Measurements from ENCODE around the gene SERPINE3. TPM values are rescaled to one million over a fixed set of nuclear protein-coding genes. Genes with fewer than 3 reads are reported as not detected.

Gene SERPINE3
- total RNA-seq, 4 donors from 2014 or later, result 0.20 to 0.87 TPM; not detected in 2

- H3K36me3 ChIP-seq, result peaks cover 0 to 7% (median 0%) of the 10 kb centered on the region in 3 donors
- DNase-seq (ENCODE audit: low spot score in 2 of 2), result no peak
- 63 to 65% methylated on average over 5 of the region's 5 CpGs for WGBS, 2 donors
Measured at GRCh38 chr13:51343475-51343874, 4.0 kb downstream of the SERPINE3 start.

DNA sequence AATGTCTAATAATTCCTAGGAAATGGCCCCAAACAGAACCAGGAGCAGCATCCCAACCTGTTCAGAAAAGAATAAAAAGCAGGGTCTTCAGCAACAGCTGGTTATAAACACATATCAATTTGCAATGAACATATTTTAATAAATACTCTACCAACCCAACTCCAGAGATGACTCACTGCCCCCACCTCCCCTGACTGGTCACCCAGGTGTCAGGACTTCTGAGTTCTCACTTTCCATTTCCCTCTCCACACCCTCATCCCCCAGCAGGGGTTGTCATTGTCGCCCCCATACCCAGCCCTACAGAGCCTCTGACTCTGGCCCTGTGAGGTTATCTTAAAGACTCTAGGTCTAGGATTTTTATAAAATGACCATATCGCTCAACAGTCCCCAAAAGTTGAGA is 6.9 kb downstream of the SERPINE3 start:
- Histone ChIP-seq H3K9me3 (no peaks in the 10 kb centered on the region), H3K36me3 (peaks cover 0 to 12% (median 0%) of the 10 kb centered on the region in 3 donors), H3K4me3 (no peak overlapping the region), H3K4me1 (no peaks in the 10 kb centered on the region), H3K27me3 (no peaks in the 10 kb centered on the region), H3K27ac (no peak overlapping the region)
- WGBS, 2 donors, result 84 to 85% methylated on average over 2 of the region's 2 CpGs
- no peak for DNase-seq (ENCODE audit: low spot score in 2 of 2)
- no peak for TF ChIP-seq CTCF (IDR thresholded peaks at IDR 0.05)
- TF ChIP-seq EP300 (IDR thresholded peaks at IDR 0.05), result no peak
- no peak for TF ChIP-seq POLR2A (IDR thresholded peaks at IDR 0.05)

More at GRCh38 chr13:51343475-51343874, 4.0 kb downstream of the SERPINE3 start:
- TF ChIP-seq EP300 (IDR thresholded peaks at IDR 0.05), result no peak
- no peak for TF ChIP-seq CTCF (IDR thresholded peaks at IDR 0.05)
- no peak for TF ChIP-seq POLR2A (IDR thresholded peaks at IDR 0.05)
- Histone ChIP-seq H3K27me3 (no peaks in the 10 kb centered on the region), H3K9me3 (no peaks in the 10 kb centered on the region), H3K27ac (no peak overlapping the region), H3K4me1 (no peaks in the 10 kb centered on the region), H3K4me3 (no peak overlapping the region)

- H3K27ac ChIP-seq, result no peak overlapping the region
- no peak for TF ChIP-seq POLR2A (IDR thresholded peaks at IDR 0.05)
- no peak for TF ChIP-seq CTCF (IDR thresholded peaks at IDR 0.05)
- no peak for TF ChIP-seq EP300 (IDR thresholded peaks at IDR 0.05)
- H3K36me3 ChIP-seq, result peaks cover 0 to 12% (median 0%) of the 10 kb centered on the region in 3 donors
- H3K9me3 ChIP-seq, result no peaks in the 10 kb centered on the region
- WGBS, 2 donors, result 86 to 91% methylated on average over 9 of the region's 9 CpGs
- H3K27me3 ChIP-seq, result no peaks in the 10 kb centered on the region
- no peaks in the 10 kb centered on the region for H3K4me1 ChIP-seq
- H3K4me3 ChIP-seq, result no peak overlapping the region
- DNase-seq (ENCODE audit: low spot score in 2 of 2), result no peak
Measured at GRCh38 chr13:51347099-51347498, 7.6 kb downstream of the SERPINE3 start.

- Histone ChIP-seq H3K36me3 (peaks cover 0 to 12% (median 0%) of the 10 kb centered on the region in 3 donors), H3K27ac (no peak overlapping the region), H3K27me3 (no peaks in the 10 kb centered on the region), H3K9me3 (no peaks in the 10 kb centered on the region), H3K4me1 (no peaks in the 10 kb centered on the region), H3K4me3 (no peak overlapping the region)
- TF ChIP-seq POLR2A (IDR thresholded peaks at IDR 0.05) (no peak), CTCF (IDR thresholded peaks at IDR 0.05) (no peak), EP300 (IDR thresholded peaks at IDR 0.05) (no peak)
- DNase-seq (ENCODE audit: low spot score in 2 of 2), result no peak
- 83 to 94% methylated on average over 10 of the region's 10 CpGs for WGBS, 2 donors
Measured at GRCh38 chr13:51348069-51348967, 8.8 kb downstream of the SERPINE3 start.

DNA sequence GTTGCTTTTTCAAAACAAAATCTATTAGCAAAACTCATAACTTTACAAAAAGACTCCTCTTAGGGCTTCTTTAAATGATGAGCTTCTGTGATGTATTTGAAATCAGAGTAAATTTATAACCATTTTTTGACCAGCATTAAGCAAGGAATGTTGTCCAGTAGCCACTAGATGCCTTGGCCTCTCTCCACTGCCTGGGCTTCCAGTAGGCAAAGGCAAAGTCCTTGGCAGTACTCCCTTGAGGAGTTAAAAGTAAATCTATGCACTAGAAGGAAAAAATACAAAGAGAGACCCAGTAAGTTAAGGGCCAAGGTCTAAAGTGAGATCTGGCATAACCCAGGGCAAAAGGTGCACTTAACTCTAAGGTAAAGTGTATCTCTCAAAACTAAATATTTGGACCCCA is 9.5 kb downstream of the SERPINE3 start:
- no peak overlapping the region for H3K4me3 ChIP-seq
- no peaks in the 10 kb centered on the region for H3K4me1 ChIP-seq
- peaks cover 0 to 10% (median 0%) of the 10 kb centered on the region in 3 donors for H3K36me3 ChIP-seq
- TF ChIP-seq CTCF (IDR thresholded peaks at IDR 0.05) (no peak), EP300 (IDR thresholded peaks at IDR 0.05) (no peak), POLR2A (IDR thresholded peaks at IDR 0.05) (no peak)
- no peak for DNase-seq (ENCODE audit: low spot score in 2 of 2)
- H3K27ac ChIP-seq, result no peak overlapping the region
- H3K27me3 ChIP-seq, result no peaks in the 10 kb centered on the region
- H3K9me3 ChIP-seq, result no peaks in the 10 kb centered on the region
